D721Med (cell line): ENCODE results near the gene ENPP1.

Experiments used
- DNase-seq: peaks from one replicate; pipeline ENCODE4 v3.0.0; 2011; ENCODE audit warnings: low spot score; ENCODE audit not compliant: insufficient read length
- FAIRE-seq: peaks from 2 replicates; lab custom pipeline; 2011; peaks lifted over from hg19 to GRCh38; lab: Jason Lieb, UNC
- CTCF ChIP-seq: IDR thresholded peaks from 2 replicates; pipeline ENCODE4 v1.5.1; 2012; ENCODE audit warnings: mild to moderate bottlenecking, control low read depth; ENCODE audit not compliant: insufficient read depth; ENCODE audit errors: missing control alignments

ENPP1 gene

GRCh38 chr6:131867744-131868143 is 59.9 kb downstream of the ENPP1 start:
- no peak for DNase-seq
- no peak for FAIRE-seq
- TF ChIP-seq CTCF: no peak

GRCh38 chr6:131868836-131869235 is 61.0 kb downstream of the ENPP1 start:
- TF ChIP-seq CTCF: no peak
- no peak for DNase-seq
- no peak for FAIRE-seq

GRCh38 chr6:131875647-131876046 is 67.8 kb downstream of the ENPP1 start:
- no peak for TF ChIP-seq CTCF
- no peak for FAIRE-seq

GRCh38 chr6:131876545-131876944 is 68.7 kb downstream of the ENPP1 start:
- no peak for TF ChIP-seq CTCF
- DNase-seq (no peak), FAIRE-seq (no peak)

More at GRCh38 chr6:131875647-131876046, 67.8 kb downstream of the ENPP1 start:
- DNase-seq: no peak

- FAIRE-seq (no peak), DNase-seq (no peak)
- TF ChIP-seq CTCF: no peak
These were observed 70.4 kb downstream of the ENPP1 start for GRCh38 chr6:131877999-131878789.

- FAIRE-seq (no peak), DNase-seq (no peak)
- TF ChIP-seq CTCF: no peak
These were observed 75.2 kb downstream of the ENPP1 start for GRCh38 chr6:131883016-131883415.

- DNase-seq (no peak), FAIRE-seq (no peak)
- no peak for TF ChIP-seq CTCF
These were observed 77.4 kb downstream of the ENPP1 start for GRCh38 chr6:131885237-131885636.
